IMR-90 (cell line): ENCODE data around the gene CLEC16A. TPM values are rescaled to one million over a fixed set of nuclear protein-coding genes. Genes with fewer than 3 reads are reported as not detected.

Source experiments
- ATAC-seq: fragments of 200-7000 bp; cut with Tn5 transposase; 2 replicates; pipeline ENCODE4 v1.9.1; 2020; ENCODE audit warnings: low read depth, mild to moderate bottlenecking, moderate library complexity
- BruUV-seq: library from RNA; stranded (reverse); fragments of 400-500 nt; replicated peaks from 2 replicates; lab custom pipeline; 2021; lab: Mats Ljungman, UMichigan
- CTCF ChIA-PET: fragments of 300-600 bp; formaldehyde crosslinking; extraction: SDS; loops from one replicate; lab custom pipeline; 2021; ENCODE audit warnings: antibody characterized with exemption; lab: Yijun Ruan, JAX
- POLR2A ChIA-PET: fragments of 300-600 bp; sonication (Branson Sonifier 250); formaldehyde crosslinking; loops from one replicate; lab custom pipeline; 2022; ENCODE audit warnings: antibody characterized with exemption; ENCODE audit not compliant: unreplicated experiment; lab: Charles Lee
- DNase-seq: peaks from one replicate; pipeline ENCODE4 v3.0.0; 2013
- H2AFZ ChIP-seq: replicated peaks from 2 replicates; pipeline ENCODE3; 2013; ENCODE audit warnings: low read length, mild to moderate bottlenecking; ENCODE audit not compliant: poor library complexity
- H2AK5ac ChIP-seq: 2 replicates; pipeline ENCODE4 v1.6.1; 2013; ENCODE audit warnings: low read depth, low read length, inconsistent platforms
- H2AK9ac ChIP-seq: replicated peaks from 2 replicates; pipeline ENCODE3; 2013; ENCODE audit warnings: mild to moderate bottlenecking, low read depth, low read length, moderate library complexity; ENCODE audit not compliant: poor library complexity
- H2BK120ac ChIP-seq: 2 replicates; pipeline ENCODE4 v1.6.1; 2013; ENCODE audit warnings: low read depth, low read length, inconsistent platforms
- H2BK15ac ChIP-seq: 3 replicates; pipeline ENCODE4 v1.6.1; 2013; ENCODE audit warnings: low read depth, low read length, inconsistent platforms
- H2BK20ac ChIP-seq: 2 replicates; pipeline ENCODE4 v1.6.1; 2013; ENCODE audit warnings: low read depth, mild to moderate bottlenecking, inconsistent platforms, low read length, moderate library complexity
- H2BK5ac ChIP-seq: 2 replicates; pipeline ENCODE4 v1.6.1; 2013; ENCODE audit warnings: mild to moderate bottlenecking, low read depth, low read length, inconsistent platforms; ENCODE audit not compliant: poor library complexity, severe bottlenecking
- H3K14ac ChIP-seq: replicated peaks from 2 replicates; pipeline ENCODE4 v1.6.1; 2013; ENCODE audit warnings: low read depth, low read length, inconsistent platforms
- H3K18ac ChIP-seq: 2 replicates; pipeline ENCODE4 v1.6.1; 2013; ENCODE audit warnings: low read depth, low read length, control low read depth
- H3K23ac ChIP-seq: 2 replicates; pipeline ENCODE4 v1.6.1; 2013; ENCODE audit warnings: low read depth, low read length, inconsistent platforms
- H3K27ac ChIP-seq: 2 replicates; pipeline ENCODE4 v1.5.1; 2013; ENCODE audit warnings: mild to moderate bottlenecking, control low read depth, low read length; ENCODE audit not compliant: insufficient read depth
- H3K27me3 ChIP-seq: 2 replicates; pipeline ENCODE4 v1.6.1; 2013; ENCODE audit warnings: low read length; ENCODE audit not compliant: control insufficient read depth, insufficient read depth
- H3K36me3 ChIP-seq: 2 replicates; pipeline ENCODE4 v1.6.1; 2013; ENCODE audit warnings: low read length, mixed read lengths; ENCODE audit not compliant: control insufficient read depth, insufficient read depth
- H3K4ac ChIP-seq: 2 replicates; pipeline ENCODE4 v1.6.1; 2013; ENCODE audit warnings: low read depth, low read length, inconsistent platforms
- H3K4me1 ChIP-seq: 2 replicates; pipeline ENCODE4 v1.6.1; 2013; ENCODE audit warnings: low read length, mixed read lengths; ENCODE audit not compliant: control insufficient read depth, insufficient read depth
- H3K4me2 ChIP-seq: 2 replicates; pipeline ENCODE4 v1.6.1; 2013; ENCODE audit warnings: low read depth, mild to moderate bottlenecking, control low read depth, low read length, moderate library complexity
- H3K4me3 ChIP-seq: 2 replicates; pipeline ENCODE4 v1.5.1; 2013; ENCODE audit warnings: low read depth, mild to moderate bottlenecking, control low read depth, low read length, moderate library complexity; ENCODE audit not compliant: insufficient read depth
- H3K56ac ChIP-seq: 2 replicates; pipeline ENCODE4 v1.6.1; 2013; ENCODE audit warnings: low read length, inconsistent platforms; ENCODE audit not compliant: insufficient read depth; ENCODE audit errors: extremely low read depth
- H3K79me1 ChIP-seq, 2 experiments: 2 replicates each; pipeline ENCODE4 v1.6.1; 2013; ENCODE audit warnings: low read length in 2 of 2, inconsistent platforms in 1 of 2, low read depth in 1 of 2
- H3K9ac ChIP-seq: 2 replicates; pipeline ENCODE4 v1.6.1; 2013; ENCODE audit warnings: low read depth, low read length, control low read depth
- H3K9me1 ChIP-seq: 2 replicates; pipeline ENCODE4 v1.6.1; 2013; ENCODE audit warnings: low read length, inconsistent platforms; ENCODE audit not compliant: insufficient read depth
- H3K9me3 ChIP-seq: 2 replicates; pipeline ENCODE4 v1.6.1; 2013; ENCODE audit warnings: low read length; ENCODE audit not compliant: control insufficient read depth, insufficient read depth
- H4K20me1 ChIP-seq: 2 replicates; pipeline ENCODE4 v1.6.1; 2013; ENCODE audit warnings: low read length, inconsistent platforms; ENCODE audit not compliant: insufficient read depth
- H4K5ac ChIP-seq: 2 replicates; pipeline ENCODE4 v1.6.1; 2013; ENCODE audit warnings: mild to moderate bottlenecking, low read depth, low read length, control low read depth
- H4K8ac ChIP-seq, 2 experiments: 2 replicates each; pipeline ENCODE4 v1.6.1; 2013; ENCODE audit warnings: low read depth in 2 of 2, low read length in 2 of 2, control low read depth in 1 of 2, inconsistent platforms in 1 of 2
- H4K91ac ChIP-seq: 2 replicates; pipeline ENCODE4 v1.6.1; 2013; ENCODE audit warnings: low read depth, low read length, inconsistent platforms; ENCODE audit not compliant: insufficient read depth
- BHLHE40 ChIP-seq: fragments of 150-350 bp; IDR thresholded peaks from 2 replicates; pipeline ENCODE4 v1.6.1; 2016; ENCODE audit warnings: mild to moderate bottlenecking, low read depth, low read length
- CEBPB ChIP-seq: IDR thresholded peaks from 2 replicates; pipeline ENCODE4 v1.6.1; 2012; ENCODE audit warnings: low read depth, low read length, improper control_type of control experiment
- CHD1 ChIP-seq: IDR thresholded peaks from 2 replicates; pipeline ENCODE4 v1.6.1; 2012; ENCODE audit warnings: low read depth, low read length, improper control_type of control experiment
- CTCF ChIP-seq: conservative IDR thresholded peaks from 2 replicates; pipeline ENCODE4 v1.5.1; 2012; ENCODE audit warnings: mild to moderate bottlenecking, low read depth, low read length, improper control_type of control experiment
- ELK1 ChIP-seq: fragments of 150-350 bp; IDR thresholded peaks from 2 replicates; pipeline ENCODE4 v1.6.1; 2016; ENCODE audit warnings: low read depth, mild to moderate bottlenecking, low read length, moderate library complexity, borderline replicate concordance
- FOS ChIP-seq: fragments of 150-350 bp; IDR thresholded peaks from 2 replicates; pipeline ENCODE4 v1.6.1; 2016; ENCODE audit warnings: low read depth, low read length
- MAFK ChIP-seq: IDR thresholded peaks from 2 replicates; pipeline ENCODE4 v1.6.1; 2012; ENCODE audit warnings: low read depth, low read length, improper control_type of control experiment
- MAZ ChIP-seq: IDR thresholded peaks from 2 replicates; pipeline ENCODE4 v1.6.1; 2012; ENCODE audit warnings: low read depth, mild to moderate bottlenecking, low read length, improper control_type of control experiment, moderate library complexity, borderline replicate concordance
- MXI1 ChIP-seq: IDR thresholded peaks from 2 replicates; pipeline ENCODE4 v1.6.1; 2012; ENCODE audit warnings: low read depth, mild to moderate bottlenecking, low read length, moderate library complexity, borderline replicate concordance
- NFE2L2 ChIP-seq: fragments of 150-350 bp; IDR thresholded peaks from 2 replicates; pipeline ENCODE4 v1.6.1; 2016; ENCODE audit warnings: low read depth, mild to moderate bottlenecking, low read length
- POLR2A ChIP-seq: IDR thresholded peaks from 2 replicates; pipeline ENCODE4 v1.6.1; 2012; ENCODE audit warnings: mild to moderate bottlenecking, low read depth, low read length
- RAD21 ChIP-seq: IDR thresholded peaks from 2 replicates; pipeline ENCODE4 v1.6.1; 2012; ENCODE audit warnings: low read length, improper control_type of control experiment
- RCOR1 ChIP-seq: IDR thresholded peaks from 2 replicates; pipeline ENCODE4 v1.6.1; 2012; ENCODE audit warnings: mild to moderate bottlenecking, low read length, improper control_type of control experiment; ENCODE audit not compliant: insufficient replicate concordance
- RFX5 ChIP-seq: IDR thresholded peaks from 2 replicates; pipeline ENCODE4 v1.8.0; 2012; ENCODE audit warnings: low read depth, mild to moderate bottlenecking, low read length, moderate library complexity
- SMC3 ChIP-seq: fragments of 150-350 bp; IDR thresholded peaks from 2 replicates; pipeline ENCODE4 v1.6.1; 2016; ENCODE audit warnings: low read depth, mild to moderate bottlenecking, antibody characterized with exemption, low read length, moderate library complexity
- USF2 ChIP-seq: fragments of 150-350 bp; IDR thresholded peaks from 2 replicates; pipeline ENCODE4 v1.6.1; 2017; ENCODE audit warnings: mild to moderate bottlenecking, antibody characterized with exemption, low read length, low read depth
- whole genome bisulfite sequencing, 2 experiments: methylation state at CpG; one replicate each; pipeline versions ENCODE4 v1.1.5 to v1.1.7; 2013; ENCODE audit warnings: missing lambda C conversion rate in 2 of 2; ENCODE audit not compliant: insufficient read length in 1 of 2; ENCODE audit errors: extremely low coverage in 2 of 2; 5-methylcytosine and 5-hydroxymethylcytosine counted together
- dilution Hi-C: fragments of 300-500 bp; cut with HindIII; formaldehyde crosslinking; loops from one replicate; pipeline ENCODE4 v1.14.3; 2018; ENCODE audit warnings: low sequenced_read_pairs; ENCODE audit not compliant: unreplicated experiment
- in situ Hi-C: fragments of 300-500 bp; cut with MboI; formaldehyde crosslinking; loops from 3 replicates; pipeline ENCODE4 v1.14.3; 2019; ENCODE audit warnings: low sequenced_read_pairs, inconsistent platforms, mixed read lengths
- intact Hi-C: fragments of 100-400 bp; cut with micrococcal nuclease; formaldehyde crosslinking; loops from 2 replicates; pipeline ENCODE4 v1.10.0; 2022
- polyA plus RNA-seq, 3 experiments: library from polyadenylated mRNA; depleted of rRNA; stranded (reverse); fragments of >200 nt; gene quantifications; 2 replicates each; pipeline ENCODE4 v1.2.3, GENCODE V29; 2012; ENCODE audit warnings: low replicate concordance in 1 of 3
- total RNA-seq: library from RNA; depleted of rRNA; stranded (reverse); fragments of >200 nt; gene quantifications from 2 replicates; pipeline ENCODE4 v1.2.3, GENCODE V29; 2012

Gene CLEC16A
- total and polyA plus RNA-seq, 2 of the 4 experiments (the other 2 are of a cell fraction) = 15.9 to 16.5 TPM

- Histone ChIP-seq H3K36me3 (peaks cover 13% of the 10 kb centered on the region; the same call in 1 of the 2 replicates), H4K8ac (no peak overlapping the region), H2BK15ac (no peak overlapping the region), H3K79me1 (peaks cover 9 to 40% of the 10 kb centered on the region in 2 experiments), H4K20me1 (peaks cover 5% of the 10 kb centered on the region; the same call in 1 of the 2 replicates), H3K18ac (no peak overlapping the region), H2AK5ac (no peak overlapping the region), H2AK9ac (no peak overlapping the region), H4K91ac (no peak overlapping the region), H4K5ac (no peak overlapping the region), H2BK120ac (no peak overlapping the region), H2BK5ac (no peak overlapping the region), H3K27ac (peak overlapping the region; percentile 6; the same call in 1 of the 2 replicates), H3K4me3 (no peak overlapping the region), H3K23ac (no peak overlapping the region), H3K9ac (no peak overlapping the region), H3K9me3 (no peaks in the 10 kb centered on the region), H2BK20ac (no peak overlapping the region), H3K9me1 (peaks cover 8% of the 10 kb centered on the region), H3K56ac (no peak overlapping the region), H2AFZ (no peak overlapping the region), H3K4me2 (no peak overlapping the region), H3K14ac (no peak overlapping the region), H3K4me1 (peaks cover 19% of the 10 kb centered on the region), H3K4ac (no peak overlapping the region), H3K27me3 (no peaks in the 10 kb centered on the region)
- ChIA-PET CTCF (interaction anchor here (2.2 kb wide), 1 partner anchor 287 kb away, joined by 12 read pairs; the partner anchor contains the start of gene SOCS1), POLR2A (interaction anchor here (0.6 to 0.9 kb wide), 3 partner anchors 17 to 288 kb away, joined by 3 to 5 read pairs (median 4); partner anchors contain the start of gene SOCS1)
- no peak for ATAC-seq
- dilution Hi-C loops (no loop called here), intact Hi-C loops (loop anchor here (10.0 kb wide), 2 partner anchors 677 to 747 kb away; no protein-coding TSS in a partner anchor), in situ Hi-C loops (loop anchor here (5.0 to 25.0 kb wide), 6 partner anchors 284 to 844 kb away; a partner anchor contains a TSS)
- BruUV-seq = no TSS peak
- no peak for TF ChIP-seq FOS
- TF ChIP-seq CEBPB = no peak
- TF ChIP-seq SMC3 = no peak
- TF ChIP-seq MAZ = no peak
- TF ChIP-seq BHLHE40 = no peak
- TF ChIP-seq POLR2A = no peak
- TF ChIP-seq RAD21 = no peak
- no peak for TF ChIP-seq NFE2L2
- no peak for TF ChIP-seq CTCF
- no peak for TF ChIP-seq RCOR1
- no peak for TF ChIP-seq RFX5
- TF ChIP-seq USF2 = no peak
- TF ChIP-seq MXI1 = no peak
- TF ChIP-seq CHD1 = no peak
- TF ChIP-seq ELK1 = no peak
- TF ChIP-seq MAFK = no peak
- DNase-seq = no peak
- WGBS, 2 experiments = 80% methylated on average over 3 of the region's 5 CpGs; no CpG with 5 or more reads in 1 of the 2 experiments
Measured at GRCh38 chr16:10967986-10968385, 23.6 kb downstream of the CLEC16A start.
